IPS DF 4.7 (cell line): ENCODE measurements around the gene SCYL3.
"Not testable (repeated sequence)": the region's sequence is repeated elsewhere in the genome, so short reads cannot be mapped to it uniquely, and the experiment has no call there.

Experiments used
- DNase-seq: peaks from one replicate; pipeline ENCODE4 v3.0.0-alpha.2; 2013; ENCODE audit warnings: low spot score; ENCODE audit errors: extremely low read depth

SCYL3 gene

DNA sequence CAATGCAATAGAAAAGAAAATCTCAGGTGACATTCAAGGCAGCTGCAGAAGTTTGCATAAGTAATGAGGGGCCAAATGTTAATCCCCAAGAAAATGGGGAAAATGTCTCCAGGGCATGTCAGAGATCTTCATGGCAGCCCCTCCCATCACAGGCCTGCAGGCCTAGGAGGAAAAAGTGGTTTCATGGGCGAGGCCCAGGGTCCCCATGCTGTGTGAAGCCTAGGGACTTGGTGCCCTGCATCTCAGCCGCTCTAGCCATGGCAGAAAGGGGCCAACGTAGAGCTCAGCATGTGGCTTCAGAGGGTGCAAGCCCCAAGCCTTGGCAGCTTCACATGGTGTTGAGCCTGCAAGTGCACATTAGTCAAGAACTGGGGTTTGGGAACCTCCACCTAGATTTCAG is 21.7 kb downstream of the SCYL3 start:
- DNase-seq = not testable (repeated sequence)

DNA sequence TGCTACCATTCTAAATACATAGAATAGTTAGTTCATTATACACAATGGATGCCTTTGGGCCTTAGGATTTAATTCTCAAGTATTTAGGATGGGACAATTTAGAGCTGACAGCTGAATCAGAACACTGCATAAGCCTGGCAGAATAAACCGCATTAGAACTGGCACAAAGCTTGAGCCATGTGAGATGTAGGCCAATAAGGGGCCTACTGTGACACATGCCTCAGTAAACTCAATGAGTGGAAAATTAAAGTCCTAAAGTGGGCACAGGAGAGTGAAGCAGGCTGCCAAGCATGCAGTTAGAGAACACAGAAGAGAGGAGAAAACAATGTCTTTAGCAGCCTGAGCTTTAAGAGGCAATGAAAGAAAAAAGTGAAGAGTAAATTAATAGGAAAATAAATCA is 24.3 kb downstream of the SCYL3 start:
- DNase-seq = no peak

DNA sequence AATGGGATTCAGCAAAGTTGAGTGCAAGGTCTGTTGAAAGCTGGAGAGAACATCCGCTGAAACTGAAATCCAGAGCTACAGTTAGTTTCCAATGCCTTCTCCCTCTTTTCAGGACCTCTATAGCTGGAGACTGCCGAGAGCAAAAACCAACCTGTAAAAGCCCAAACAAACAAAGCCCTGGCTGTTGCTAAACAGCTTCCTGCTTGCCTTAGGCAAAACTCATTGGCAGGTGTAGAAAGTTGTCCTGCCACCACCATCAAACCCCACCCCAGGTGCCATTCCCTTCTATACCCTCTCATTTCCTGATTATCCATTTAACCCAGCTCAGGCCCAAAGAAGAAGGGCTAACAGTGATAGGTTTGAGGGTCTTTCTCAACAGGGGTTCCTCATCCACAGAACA is 24.7 kb downstream of the SCYL3 start:
- no peak for DNase-seq

DNA sequence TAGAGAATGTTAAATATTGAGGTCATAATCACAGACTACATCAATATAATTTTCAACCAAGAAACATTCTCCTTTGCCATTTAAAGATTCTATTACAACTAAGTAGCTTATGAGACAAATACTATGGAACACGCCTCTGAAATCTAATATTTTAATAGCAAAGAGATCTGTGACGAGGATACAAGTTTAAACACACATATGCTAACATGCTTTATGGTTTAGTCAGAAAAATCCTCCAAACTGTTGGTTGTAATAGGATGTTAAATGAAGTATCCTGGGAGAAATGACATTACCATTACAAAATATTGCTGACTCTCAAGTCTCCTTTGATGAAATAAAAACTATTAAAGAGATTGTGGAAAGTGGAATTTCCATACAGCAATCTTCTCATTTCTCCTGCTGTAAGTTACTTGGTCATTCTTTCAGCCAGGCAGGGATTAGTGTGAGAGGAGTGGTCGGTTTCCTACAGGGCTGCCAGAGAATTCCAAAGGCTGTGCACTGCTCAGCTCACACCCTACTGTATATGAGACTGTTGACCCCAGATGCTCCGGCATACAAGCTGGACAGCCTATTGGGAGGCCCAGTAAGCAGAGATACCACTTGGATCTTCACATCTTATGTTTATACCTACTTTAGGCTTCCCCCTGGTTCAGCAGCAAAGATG is 26.6 kb downstream of the SCYL3 start:
- no peak for DNase-seq

DNA sequence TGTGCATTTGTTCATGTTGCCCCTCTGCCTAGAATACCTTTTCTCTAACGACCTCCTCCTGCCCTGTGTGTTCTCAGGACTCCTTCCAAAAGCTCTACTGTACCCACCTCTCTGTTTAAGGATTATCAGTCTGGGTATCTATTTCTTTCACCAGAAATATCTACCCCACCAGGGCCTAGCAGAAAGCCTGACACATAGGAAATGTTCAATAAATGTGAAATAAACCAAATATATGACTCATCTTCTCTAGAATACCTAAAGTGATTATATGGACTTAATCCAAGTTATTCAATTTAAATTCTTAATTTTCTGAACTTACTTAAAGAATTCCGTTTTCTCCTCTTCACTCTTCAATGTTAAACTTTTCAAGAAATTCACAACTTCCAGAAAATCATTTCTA is 27.1 kb downstream of the SCYL3 start:
- no peak for DNase-seq

DNA sequence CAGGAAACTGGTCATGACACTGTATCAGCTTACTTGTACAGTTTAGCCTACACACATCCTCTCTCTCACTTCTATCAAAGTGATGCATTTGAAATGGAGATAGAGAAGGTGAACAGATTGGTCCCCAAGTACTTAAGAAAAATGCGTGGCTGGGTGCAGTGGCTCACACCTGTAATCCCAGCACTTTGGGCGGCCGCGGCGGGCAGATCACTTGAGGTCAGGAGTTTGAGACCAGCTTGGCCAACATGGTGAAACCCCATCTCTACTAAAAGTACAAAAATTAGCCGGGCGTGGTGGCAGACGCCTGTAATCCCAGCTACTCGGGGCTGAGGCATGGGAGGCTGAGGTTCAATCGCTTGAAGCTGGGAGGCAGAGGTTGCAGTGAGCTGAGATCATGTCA is 29.2 kb downstream of the SCYL3 start:
- not testable (repeated sequence) for DNase-seq

DNA sequence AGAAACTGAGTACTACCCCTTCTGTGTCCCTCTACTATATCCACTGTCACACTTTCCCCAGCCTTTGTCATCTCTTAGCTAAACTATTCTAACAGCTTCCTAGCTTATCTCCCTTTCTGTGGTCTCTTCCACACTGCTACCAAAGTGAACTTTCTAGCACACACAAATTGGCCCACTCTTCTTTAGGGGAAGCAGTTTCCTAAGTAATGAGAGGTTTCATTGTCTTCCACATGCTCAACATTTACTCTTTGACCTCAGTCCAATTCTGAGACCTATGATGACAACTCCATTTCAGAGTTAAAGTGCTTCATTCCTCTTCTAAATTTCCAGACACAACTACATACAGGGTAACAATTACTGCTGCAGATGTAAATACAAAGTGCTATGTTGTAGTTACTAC is 32.9 kb downstream of the SCYL3 start:
- DNase-seq = no peak

DNA sequence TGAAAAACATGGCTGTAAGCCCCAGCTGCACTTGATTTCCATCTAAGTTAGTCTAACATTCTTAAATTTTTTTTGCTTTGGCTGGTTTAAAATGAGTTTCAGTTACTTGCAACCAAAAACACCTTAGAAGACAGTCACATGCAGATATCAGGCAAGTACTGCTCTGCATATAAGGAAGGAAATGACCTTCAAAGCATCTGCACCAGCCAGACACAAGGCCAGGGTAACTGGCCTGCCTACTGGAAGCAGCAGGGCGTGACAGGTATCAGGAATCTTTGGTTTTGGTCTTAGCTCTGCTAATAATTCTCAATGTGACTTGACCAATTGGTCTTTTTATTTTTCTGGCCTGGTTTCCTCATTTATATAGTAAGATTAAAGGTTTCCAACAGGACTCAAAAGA is 33.5 kb downstream of the SCYL3 start:
- no peak for DNase-seq

DNA sequence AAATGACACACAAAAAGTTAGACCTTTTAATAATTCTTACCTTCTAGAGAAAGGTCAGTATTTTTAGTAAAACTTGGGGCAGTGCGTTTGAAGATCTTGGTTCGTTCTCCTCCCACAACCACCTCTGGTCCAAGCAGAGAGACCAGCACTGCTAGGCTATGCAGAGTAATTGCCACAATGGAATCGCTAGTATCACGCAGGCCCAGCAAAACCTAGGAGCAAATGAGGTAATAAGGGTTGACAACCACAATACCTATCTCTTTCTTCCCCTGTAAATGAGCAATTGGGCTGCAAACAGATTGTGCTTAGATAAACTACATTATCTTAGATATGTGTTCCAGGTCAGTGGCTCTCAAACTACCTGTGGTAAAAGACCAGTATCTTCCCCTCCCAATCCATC is 34.7 kb downstream of the SCYL3 start:
- no peak for DNase-seq

DNA sequence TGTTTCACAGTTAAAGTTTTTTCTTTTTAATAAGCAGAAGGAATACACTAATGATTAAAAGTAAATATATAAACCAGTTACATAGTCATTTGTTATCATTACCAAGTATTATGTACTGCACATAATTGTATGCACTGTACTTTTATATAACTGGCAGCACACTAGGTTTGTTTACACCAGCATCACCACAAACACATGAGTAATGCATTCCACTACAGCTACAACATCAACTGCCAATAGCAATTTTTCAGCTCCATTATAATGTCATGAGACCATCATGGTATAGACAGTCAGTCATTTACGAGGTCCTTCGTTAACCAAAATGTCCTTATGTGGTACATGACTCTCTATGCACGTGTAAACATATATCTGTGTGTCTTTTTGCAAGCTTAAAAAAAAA is 35.2 kb downstream of the SCYL3 start:
- DNase-seq = no peak

DNA sequence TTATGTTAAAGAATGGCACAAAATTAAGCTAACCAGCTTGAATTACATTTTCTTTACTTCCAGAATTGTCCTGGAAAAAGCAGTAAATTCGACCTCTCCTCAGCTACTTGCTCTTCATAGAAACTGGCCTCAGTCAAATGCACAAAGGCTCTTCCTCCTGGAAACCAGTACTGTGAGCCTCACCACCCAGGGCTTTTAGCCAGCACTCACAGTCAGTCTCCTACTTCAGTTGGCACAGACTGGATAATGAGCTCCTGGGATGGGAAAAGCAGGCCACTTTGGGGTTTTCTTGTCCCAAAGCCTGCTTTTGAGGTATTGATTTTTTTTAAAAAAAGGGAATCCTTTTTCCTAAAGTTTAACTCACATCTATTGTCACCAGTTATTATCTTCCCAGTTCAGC is 40.4 kb downstream of the SCYL3 start:
- DNase-seq = no peak

DNA sequence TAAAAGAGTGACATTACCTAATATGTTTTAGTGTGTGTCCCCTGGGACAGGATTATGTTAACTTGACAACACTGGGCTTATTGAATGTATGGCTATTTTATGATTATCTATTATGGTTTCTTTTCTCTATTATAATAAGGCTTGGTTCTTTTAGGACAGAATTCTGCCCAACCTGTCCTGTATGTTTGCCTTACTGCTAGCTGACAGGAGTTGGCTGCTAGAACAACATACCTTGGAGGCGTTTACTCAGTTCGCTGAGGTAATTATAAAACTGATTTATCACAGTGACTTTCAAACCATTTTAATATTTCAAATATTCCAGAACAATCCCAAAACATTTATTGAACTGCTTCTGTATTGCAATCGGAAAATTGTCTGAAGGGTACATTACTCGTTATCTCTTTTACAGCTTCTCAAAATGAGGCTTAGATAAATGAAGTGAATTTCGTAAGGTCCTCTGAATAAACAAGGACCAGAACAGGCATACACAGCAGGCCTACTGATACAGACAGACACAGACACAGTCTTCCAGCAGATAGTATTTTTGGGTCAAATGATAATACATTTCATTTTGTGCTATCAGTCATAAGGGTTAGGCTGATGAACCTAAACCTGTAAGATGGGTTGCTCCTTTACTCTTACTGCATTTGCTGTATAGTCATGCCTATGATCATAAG is 44.2 kb downstream of the SCYL3 start:
- no peak for DNase-seq

DNA sequence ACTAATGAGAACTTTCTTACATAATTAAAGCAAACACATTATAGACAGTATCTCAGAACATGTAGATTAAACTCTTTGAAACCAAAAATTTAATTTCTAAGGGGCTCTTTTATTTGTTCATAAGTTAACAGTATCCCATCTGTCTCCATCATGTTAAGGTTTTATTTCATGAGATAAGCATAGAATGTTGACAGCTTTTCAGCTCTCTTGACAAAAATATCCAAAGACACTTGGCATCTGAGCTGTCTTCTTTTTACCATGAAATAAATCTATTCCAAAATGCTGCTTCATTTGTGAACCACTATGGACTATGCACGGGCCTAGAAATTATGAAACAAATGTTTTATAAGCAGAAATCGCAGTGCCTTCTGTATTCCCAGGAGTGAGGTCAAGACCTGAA is 45.2 kb downstream of the SCYL3 start:
- DNase-seq = no peak

DNA sequence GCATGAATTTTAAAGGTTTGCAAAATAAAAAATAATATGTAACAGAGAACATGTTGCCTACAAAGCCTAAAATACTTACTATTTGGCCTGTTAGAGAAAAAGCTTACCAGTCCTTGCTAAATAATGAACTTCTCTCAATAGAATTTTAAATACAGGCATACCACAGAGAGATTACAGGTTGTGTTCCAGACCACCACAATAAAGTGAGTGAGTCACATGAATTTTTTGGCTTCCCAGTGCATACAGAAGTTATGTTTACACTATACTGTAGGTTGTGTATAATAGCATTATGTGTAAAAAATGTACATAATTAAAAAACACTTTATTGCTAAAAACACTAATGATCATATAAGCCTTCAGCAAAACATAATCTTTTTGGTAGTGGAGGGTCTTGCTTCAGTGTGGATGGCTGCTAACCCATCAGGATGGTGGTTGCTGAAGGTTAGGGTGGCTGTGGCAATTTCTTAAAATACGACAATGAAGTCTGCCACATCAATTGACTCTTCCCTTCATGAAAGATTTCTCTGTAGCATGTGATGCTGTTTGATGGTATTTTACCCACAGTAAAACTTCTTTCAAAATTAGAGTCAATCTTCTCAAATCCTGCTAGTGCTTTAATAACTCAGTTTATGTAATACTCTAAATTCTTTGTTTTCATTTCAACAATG is 48.6 kb downstream of the SCYL3 start:
- no peak for DNase-seq

DNA sequence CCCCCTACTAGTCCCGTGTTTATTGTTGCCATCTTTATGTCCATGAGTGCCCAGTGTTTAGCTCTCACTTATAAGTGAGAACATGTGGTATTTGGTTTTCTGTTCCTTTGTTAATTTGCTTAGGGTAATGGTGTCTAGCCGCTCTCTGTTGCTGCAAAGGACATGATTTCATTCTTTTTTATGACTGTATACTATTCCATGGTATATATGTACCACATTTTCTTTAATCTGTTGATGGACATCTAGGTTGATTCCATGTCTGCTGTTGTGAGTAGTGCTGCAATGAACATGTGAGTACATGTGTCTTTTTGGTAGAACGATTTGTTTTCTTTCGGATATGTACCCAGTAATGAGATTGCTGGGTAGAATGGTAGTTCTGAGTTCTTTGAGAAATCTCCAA is 54.8 kb downstream of the SCYL3 start:
- no peak for DNase-seq

DNA sequence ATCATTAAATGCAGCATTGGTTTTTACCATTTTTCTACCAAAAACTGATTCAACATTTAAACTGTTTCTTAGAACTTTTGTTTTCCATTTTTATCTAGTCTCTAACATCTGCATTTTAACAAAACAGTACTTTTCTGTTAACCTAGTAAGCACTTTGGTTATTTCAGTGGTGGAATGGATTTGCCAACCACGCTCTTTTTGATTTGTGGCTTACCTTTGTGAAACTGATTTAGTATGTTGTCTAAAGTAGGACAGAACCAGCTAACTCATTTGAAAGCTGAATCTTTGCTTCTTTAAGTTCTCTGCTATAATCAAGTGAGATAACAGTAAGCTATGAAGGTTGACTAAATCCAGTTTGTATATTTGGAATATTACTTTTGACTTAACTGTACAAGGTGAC is 57.5 kb downstream of the SCYL3 start:
- DNase-seq = no peak

DNA sequence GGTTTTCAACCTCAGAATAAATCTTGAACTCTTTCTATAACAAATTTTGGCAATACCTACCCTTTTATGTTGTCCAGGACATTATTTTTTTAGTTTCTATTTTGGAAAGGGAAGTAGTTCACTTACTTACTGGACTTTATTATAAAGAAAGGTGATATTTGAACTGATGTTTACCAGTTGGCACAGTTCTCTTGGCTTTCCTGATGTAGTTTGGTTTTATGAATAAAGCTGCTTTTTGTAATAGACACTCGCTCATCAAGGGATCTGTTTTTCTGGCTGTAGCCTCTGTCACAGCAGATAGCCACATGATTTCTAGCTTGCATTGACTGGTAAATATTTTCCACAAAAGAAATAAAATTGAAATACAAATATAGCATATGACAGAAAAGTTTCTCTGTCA is 58.0 kb downstream of the SCYL3 start:
- no peak for DNase-seq

DNA sequence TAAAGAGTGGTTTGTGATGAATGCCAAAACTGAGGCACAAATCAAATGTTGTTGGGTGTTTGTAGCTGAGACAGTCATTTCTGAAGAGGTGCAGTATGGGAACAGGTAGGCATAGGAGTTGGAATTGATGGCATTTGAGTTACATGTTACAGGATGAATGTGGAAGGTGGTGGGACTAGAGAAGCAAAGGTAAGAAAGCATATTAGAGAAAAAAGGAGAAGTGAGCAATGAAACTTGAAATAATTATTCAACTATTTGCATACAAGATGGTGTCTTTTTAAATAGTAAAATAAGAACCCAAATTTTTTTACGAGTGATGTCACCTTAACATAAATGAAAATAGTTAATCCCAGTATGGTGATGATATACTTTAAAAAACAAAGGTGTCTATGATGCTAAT is 58.8 kb downstream of the SCYL3 start:
- DNase-seq = no peak

DNA sequence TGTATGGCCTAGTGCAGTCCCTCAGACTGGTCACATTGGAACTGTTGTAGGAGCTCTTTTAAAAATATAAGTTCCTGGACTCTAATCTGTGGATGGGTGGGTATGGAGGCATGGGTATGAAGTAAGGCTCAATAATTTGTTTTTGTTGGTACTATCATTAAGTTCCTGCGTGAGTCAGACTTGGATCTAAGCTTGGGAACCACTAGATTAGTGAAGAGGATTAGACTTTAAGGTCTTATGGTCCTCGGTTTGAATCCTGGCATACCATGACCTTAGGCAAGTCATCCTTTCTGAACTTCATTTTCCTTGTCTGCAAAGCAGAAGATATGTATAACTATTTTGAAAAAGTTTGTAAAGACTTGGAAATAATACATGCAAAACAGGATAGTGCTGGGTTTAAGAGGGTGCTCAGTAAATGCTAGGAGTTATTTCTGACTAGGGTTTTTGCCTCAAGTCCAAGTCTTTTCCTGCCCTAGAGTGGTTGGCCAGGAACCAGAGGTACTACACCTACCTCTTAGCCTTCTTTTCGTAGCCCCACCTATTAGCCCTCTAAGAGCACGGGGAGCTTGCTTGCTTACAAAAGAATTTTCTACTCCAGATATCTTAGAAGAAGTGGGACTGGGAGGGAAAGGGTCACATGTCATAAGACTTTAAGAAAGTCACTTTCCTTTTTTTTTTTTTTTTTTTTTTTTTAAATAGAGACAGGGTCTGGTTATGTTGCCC is 60.4 kb downstream of the SCYL3 start:
- no peak for DNase-seq

DNA sequence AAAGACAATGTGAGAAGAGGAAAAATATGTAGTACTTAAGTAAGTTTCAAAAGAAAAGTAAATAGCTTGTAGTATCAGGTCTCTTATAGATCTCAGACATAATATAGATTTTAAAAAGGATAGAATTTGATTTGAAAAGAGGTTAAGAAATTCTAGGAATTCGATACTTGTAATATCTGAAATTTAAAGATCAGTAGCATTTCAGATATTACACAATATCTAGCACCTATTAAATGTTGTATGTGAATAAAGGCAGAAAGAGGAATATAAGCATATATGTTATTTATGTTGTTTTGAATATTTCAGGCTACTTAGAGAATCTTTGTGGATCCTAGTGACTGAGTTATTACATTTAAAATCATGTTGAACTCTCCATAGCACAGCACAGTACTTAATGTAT is 64.0 kb downstream of the SCYL3 start:
- DNase-seq = no peak

DNA sequence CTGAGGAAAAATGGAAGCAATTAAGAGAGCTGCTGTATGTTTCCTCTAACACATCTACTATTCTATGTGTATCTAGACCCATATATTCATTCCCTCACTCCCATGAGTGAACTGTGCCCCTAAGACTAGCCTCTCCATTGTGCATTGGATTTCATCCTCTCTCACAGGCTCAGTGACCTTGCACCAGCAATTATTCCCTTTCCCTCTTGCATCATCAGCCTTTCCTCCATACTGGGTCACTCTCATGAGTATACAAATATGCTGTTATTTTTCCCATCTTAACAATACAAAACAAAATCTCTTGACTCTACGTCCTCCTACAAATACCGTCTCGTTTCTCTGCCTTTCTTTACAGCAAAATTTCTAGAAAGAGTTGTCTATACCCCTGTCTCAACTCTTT is 69.5 kb downstream of the SCYL3 start:
- DNase-seq = no peak

DNA sequence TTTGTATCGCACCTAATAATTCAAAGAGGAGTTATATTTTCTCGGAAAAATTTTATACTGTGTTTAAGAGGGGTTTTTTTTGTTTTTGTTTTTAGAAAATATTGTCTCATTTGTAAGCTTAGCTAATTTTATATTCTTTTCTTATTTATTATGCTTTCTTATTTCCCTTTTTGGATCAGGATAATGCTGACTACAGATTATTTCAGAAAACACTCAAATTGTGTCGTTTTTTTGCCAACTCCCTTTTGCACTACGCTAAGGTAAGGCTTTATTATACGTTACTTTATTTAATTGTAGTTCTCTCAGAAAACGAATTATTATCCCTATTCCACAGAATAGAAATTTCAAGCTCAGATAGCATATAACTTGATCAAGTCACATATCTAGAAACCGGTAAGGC is 72.2 kb downstream of the SCYL3 start:
- no peak for DNase-seq
